ENCODE measurements around the gene ADAMTS17. TPM values are rescaled to one million over a fixed set of nuclear protein-coding genes. Genes with fewer than 3 reads are reported as not detected.

ADAMTS17 gene
- total and polyA plus RNA-seq, 9 of the 15 experiments (the other 6 are each of a cell fraction or from before 2014, with no cell fraction given) = 0.01 to 0.14 (median 0.07) TPM; not detected in 6

GRCh38 chr15:100180921-100181320 lies 160.9 kb downstream of the ADAMTS17 start:
- no peaks in the 10 kb centered on the region for H3K36me3 ChIP-seq (ENCODE audit: control insufficient read depth, insufficient read depth, low read length)
- DNase-seq (ENCODE audit: extremely low read depth in 1 of 4, low spot score in 3 of 4) (no peak), ATAC-seq (no peak), FAIRE-seq (no peak)
- peaks cover under 1% of the 10 kb centered on the region for H3K9me1 ChIP-seq (ENCODE audit: control insufficient read depth, insufficient read depth, low read length)
- H3K4me2 ChIP-seq (ENCODE audit: insufficient read depth, low read length) = no peak overlapping the region
- 0% methylated on average over 2 of the region's 2 CpGs for WGBS (ENCODE audit: insufficient coverage, low coverage, missing lambda C conversion rate)
- H3K79me2 ChIP-seq (ENCODE audit: control insufficient read depth, insufficient read depth, low read length) = no peaks in the 10 kb centered on the region
- in situ Hi-C loops (cut with MboI) = no loop called here
- no peak overlapping the region for H3K27ac ChIP-seq (ENCODE audit: extremely low read depth, low read depth, low read length)
- intact Hi-C loops (cut with micrococcal nuclease) = no loop called here
- no peak overlapping the region for H2AFZ ChIP-seq (ENCODE audit: low read depth, low read length)
- CTCF ChIA-PET (ENCODE audit: low intra/inter-chr PET ratio) = no interaction called here
- H3K4me3 ChIP-seq = no peak overlapping the region
- POLR2A ChIA-PET = no interaction called here
- H3K27me3 ChIP-seq (ENCODE audit: control insufficient read depth in 2 of 2, insufficient read depth in 2 of 2, low read length in 2 of 2) = peaks cover 0 to 15% of the 10 kb centered on the region in 2 experiments; a peak in 4 of 5 replicates
- no TSS peak for BruUV-seq (replicated peaks)
- no peaks in the 10 kb centered on the region for H3K9me3 ChIP-seq (replicated peaks; ENCODE audit: control insufficient read depth, insufficient read depth, low read depth, low read length)
- no peak overlapping the region for H3K9ac ChIP-seq (ENCODE audit: insufficient read depth in 1 of 2, low read depth in 2 of 2, low read length in 2 of 2)
- H4K20me1 ChIP-seq (replicated peaks; ENCODE audit: control insufficient read depth, insufficient read depth, low read length) = no peaks in the 10 kb centered on the region
- no peaks in the 10 kb centered on the region for H3K4me1 ChIP-seq (replicated peaks in 1 of 2; ENCODE audit: control insufficient read depth in 2 of 2, insufficient read depth in 2 of 2, low read length in 2 of 2)
- no peak for TF ChIP-seq CREB1 (IDR thresholded peaks at IDR 0.05)
- no peak for TF ChIP-seq CREB1 (CRISPR knock-in tag; IDR thresholded peaks at IDR 0.05)
- no peak for TF ChIP-seq ILK (tag; IDR thresholded peaks at IDR 0.05; ENCODE audit: borderline replicate concordance, low read depth)
- no peak for TF ChIP-seq GTF2A2 (tag; IDR thresholded peaks at IDR 0.05)
- TF ChIP-seq NUFIP1 (IDR thresholded peaks at IDR 0.05; ENCODE audit: partially characterized antibody) = no peak
- TF ChIP-seq RFX1 (IDR thresholded peaks at IDR 0.05) = no peak
- TF ChIP-seq, protein P1, sequence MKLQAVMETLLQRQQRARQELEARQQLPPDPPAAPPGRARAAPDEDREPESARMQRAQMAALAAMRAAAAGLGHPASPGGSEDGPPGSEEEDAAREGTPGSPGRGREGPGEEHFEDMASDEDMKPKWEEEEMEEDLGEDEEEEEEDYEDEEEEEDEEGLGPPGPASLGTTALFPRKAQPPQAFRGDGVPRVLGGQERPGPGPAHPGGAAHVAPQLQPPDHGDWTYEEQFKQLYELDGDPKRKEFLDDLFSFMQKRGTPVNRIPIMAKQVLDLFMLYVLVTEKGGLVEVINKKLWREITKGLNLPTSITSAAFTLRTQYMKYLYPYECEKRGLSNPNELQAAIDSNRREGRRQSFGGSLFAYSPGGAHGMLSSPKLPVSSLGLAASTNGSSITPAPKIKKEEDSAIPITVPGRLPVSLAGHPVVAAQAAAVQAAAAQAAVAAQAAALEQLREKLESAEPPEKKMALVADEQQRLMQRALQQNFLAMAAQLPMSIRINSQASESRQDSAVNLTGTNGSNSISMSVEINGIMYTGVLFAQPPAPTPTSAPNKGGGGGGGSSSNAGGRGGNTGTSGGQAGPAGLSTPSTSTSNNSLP (IDR thresholded peaks at IDR 0.05; ENCODE audit: borderline replicate concordance, low read depth, low read length) = no peak
- TF ChIP-seq FOXK2 (conservative IDR thresholded peaks at IDR 0.05 in 1 of 2, IDR thresholded peaks at IDR 0.05 in 1 of 2; ENCODE audit: low read depth in 2 of 2) = no peak
- TF ChIP-seq, protein P2, sequence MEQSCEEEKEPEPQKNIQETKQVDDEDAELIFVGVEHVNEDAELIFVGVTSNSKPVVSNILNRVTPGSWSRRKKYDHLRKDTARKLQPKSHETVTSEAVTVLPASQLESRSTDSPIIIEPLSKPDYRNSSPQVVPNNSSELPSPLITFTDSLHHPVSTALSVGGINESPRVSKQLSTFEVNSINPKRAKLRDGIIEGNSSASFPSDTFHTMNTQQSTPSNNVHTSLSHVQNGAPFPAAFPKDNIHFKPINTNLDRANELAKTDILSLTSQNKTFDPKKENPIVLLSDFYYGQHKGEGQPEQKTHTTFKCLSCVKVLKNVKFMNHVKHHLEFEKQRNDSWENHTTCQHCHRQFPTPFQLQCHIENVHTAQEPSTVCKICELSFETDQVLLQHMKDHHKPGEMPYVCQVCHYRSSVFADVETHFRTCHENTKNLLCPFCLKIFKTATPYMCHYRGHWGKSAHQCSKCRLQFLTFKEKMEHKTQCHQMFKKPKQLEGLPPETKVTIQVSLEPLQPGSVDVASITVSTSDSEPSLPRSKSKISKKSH (CRISPR knock-in tag; IDR thresholded peaks at IDR 0.05) = no peak
- TF ChIP-seq RFX7 (CRISPR knock-in tag; IDR thresholded peaks at IDR 0.05) = no peak
- no peak for TF ChIP-seq SMAD4 (CRISPR knock-in tag; conservative IDR thresholded peaks at IDR 0.05)
- no peak for TF ChIP-seq TAF15 (IDR thresholded peaks at IDR 0.05; ENCODE audit: low read depth, low read length)
- no peak for TF ChIP-seq SMARCA4 (IDR thresholded peaks at IDR 0.05)
